Breast epithelium (tissue), 4 donors: ENCODE results near the gene RPL26. TPM values are rescaled to one million over a fixed set of nuclear protein-coding genes. Genes with fewer than 3 reads are reported as not detected.

Source experiments
- DNase-seq, 2 donors: peaks; one replicate each; pipeline ENCODE4 v3.0.0-alpha.2; 2019; ENCODE audit warnings: low spot score in 2 of 2
- H3K27ac ChIP-seq, 2 donors: fragments of 200-600 bp; sonication (generic) in 1 of 2; one replicate each; pipeline ENCODE4 v1.5.1; 2016 to 2019; ENCODE audit warnings: mild to moderate bottlenecking in 1 of 2
- H3K27me3 ChIP-seq, 2 donors: fragments of 200-600 bp; sonication (generic) in 1 of 2; one replicate each; pipeline versions ENCODE4 v1.5.1 to v1.6.0; 2017 to 2019; ENCODE audit warnings: control low read depth in 1 of 2, mild to moderate bottlenecking in 1 of 2
- H3K36me3 ChIP-seq: fragments of 200-600 bp; one replicate; pipeline ENCODE4 v1.5.1; 2019
- H3K4me1 ChIP-seq, 2 donors: fragments of 200-600 bp; sonication (generic); one replicate each; pipeline ENCODE4 v1.5.1; 2016 to 2019; ENCODE audit warnings: control low read depth in 1 of 2
- H3K4me3 ChIP-seq, 3 donors: fragments of 200-600 bp; sonication (generic); 1 replicate in 2 of 3; 2 replicates in 1 of 3; pipeline ENCODE4 v1.5.1; 2016 to 2019; ENCODE audit warnings: mild to moderate bottlenecking in 3 of 3, moderate library complexity in 2 of 3
- H3K9me3 ChIP-seq, 2 donors: fragments of 200-600 bp; sonication (generic) in 1 of 2; one replicate each; pipeline ENCODE4 v1.5.1; 2016 to 2019; ENCODE audit warnings: control low read depth in 1 of 2
- CTCF ChIP-seq, 3 donors: fragments of 450-650 bp; IDR thresholded peaks; one replicate each; pipeline ENCODE4 v1.5.1; 2016 to 2017; ENCODE audit warnings: antibody characterized with exemption in 3 of 3, mild to moderate bottlenecking in 3 of 3, moderate library complexity in 3 of 3
- POLR2A ChIP-seq: fragments of 450-650 bp; IDR thresholded peaks from one replicate; pipeline ENCODE4 v1.6.1; 2016; ENCODE audit warnings: antibody characterized with exemption, mild to moderate bottlenecking, moderate library complexity
- POLR2AphosphoS5 ChIP-seq, 3 donors: sonication (generic); formaldehyde crosslinking; IDR thresholded peaks; one replicate each; pipeline ENCODE4 v1.6.1; 2017; ENCODE audit warnings: antibody characterized with exemption in 3 of 3
- intact Hi-C: fragments of 100-400 bp; cut with DNase I; formaldehyde crosslinking; loops from one replicate; pipeline ENCODE4 v1.15.1; 2023; ENCODE audit warnings: low total_unique reads
- total RNA-seq, 3 donors: library from RNA; depleted of rRNA; stranded (reverse); fragments of >200 nt; gene quantifications; one replicate each; pipeline ENCODE4 v1.1.0, GENCODE V29; 2016

Gene RPL26
- total RNA-seq, 3 donors from 2014 or later: 3,666 to 5,219 (median 4,419) TPM

DNA sequence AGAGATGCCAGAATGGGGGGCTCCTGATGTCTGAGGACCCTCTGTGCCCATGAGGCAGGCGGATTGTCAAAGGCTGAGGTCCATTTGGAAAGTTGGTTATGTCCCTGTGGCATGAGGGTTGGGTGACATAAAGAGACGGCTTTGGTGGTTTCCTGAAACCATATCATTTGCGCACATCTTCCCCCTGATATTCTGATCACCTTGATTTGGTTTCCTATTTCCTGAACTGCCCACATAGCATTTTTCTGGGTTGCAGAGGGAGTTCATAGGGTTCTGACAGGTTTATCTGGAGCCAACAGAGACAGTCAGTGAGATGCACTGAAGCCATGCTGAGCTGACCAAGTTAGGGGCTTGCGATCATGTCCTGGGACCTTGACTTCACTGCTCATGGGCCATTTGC is 30.3 kb upstream of the RPL26 start:
- no peak overlapping the region for H3K4me3 ChIP-seq
- intact Hi-C loops: no loop called here
- no peak for DNase-seq
- no peak overlapping the region for H3K27ac ChIP-seq
- TF ChIP-seq CTCF (IDR thresholded peaks at IDR 0.05): no peak
- TF ChIP-seq POLR2A: no peak
- no peak for TF ChIP-seq POLR2AphosphoS5 (IDR thresholded peaks at IDR 0.05)
- no peaks in the 10 kb centered on the region for H3K27me3 ChIP-seq
- H3K36me3 ChIP-seq: no peaks in the 10 kb centered on the region
- H3K4me1 ChIP-seq: no peaks in the 10 kb centered on the region
- no peaks in the 10 kb centered on the region for H3K9me3 ChIP-seq

DNA sequence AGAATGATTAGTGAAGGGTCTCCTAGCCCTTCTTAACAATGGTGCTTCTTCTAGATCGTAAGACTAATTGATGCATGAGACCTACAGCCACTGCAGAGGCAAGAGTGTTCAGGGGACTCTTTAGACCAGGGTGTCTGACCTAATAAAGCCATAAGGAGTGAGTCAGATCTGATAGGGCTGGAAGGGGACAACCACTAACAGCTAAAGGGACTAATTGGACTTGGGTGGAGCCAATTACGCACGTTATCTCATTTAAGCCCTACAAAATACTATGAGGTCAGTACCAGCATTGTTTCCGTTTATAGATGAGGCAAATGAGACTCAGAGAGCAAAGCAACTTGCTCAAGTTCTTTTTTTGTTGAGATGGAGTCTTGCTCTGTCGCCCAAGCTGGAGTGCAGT is 29.1 kb upstream of the RPL26 start:
- H3K4me3 ChIP-seq: no peak overlapping the region
- no peak for DNase-seq
- intact Hi-C loops: no loop called here
- no peak overlapping the region for H3K27ac ChIP-seq
- no peaks in the 10 kb centered on the region for H3K27me3 ChIP-seq
- TF ChIP-seq POLR2AphosphoS5 (IDR thresholded peaks at IDR 0.05): no peak
- TF ChIP-seq POLR2A: no peak
- TF ChIP-seq CTCF (IDR thresholded peaks at IDR 0.05): no peak
- H3K36me3 ChIP-seq: no peaks in the 10 kb centered on the region
- H3K4me1 ChIP-seq: no peaks in the 10 kb centered on the region
- no peaks in the 10 kb centered on the region for H3K9me3 ChIP-seq

DNA sequence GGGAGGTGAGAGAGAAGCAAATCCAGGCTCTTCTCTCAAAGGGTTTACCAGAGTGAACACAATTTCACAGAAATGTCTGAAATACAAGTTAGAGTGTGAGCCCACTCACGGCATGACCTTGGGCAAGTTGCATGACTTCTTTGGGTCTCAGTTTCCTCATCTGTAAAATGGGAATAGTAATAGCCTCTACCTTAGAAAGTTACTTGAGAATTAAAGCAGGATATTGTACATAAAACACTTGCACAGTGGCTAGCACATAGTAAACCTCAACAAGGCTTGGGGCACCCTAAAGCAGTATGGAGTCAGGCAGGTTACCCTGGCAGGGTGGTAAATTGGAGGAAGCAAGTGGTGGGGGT is 27.9 kb upstream of the RPL26 start:
- H3K4me3 ChIP-seq: no peak overlapping the region
- TF ChIP-seq POLR2AphosphoS5 (IDR thresholded peaks at IDR 0.05) (no peak), POLR2A (no peak), CTCF (IDR thresholded peaks at IDR 0.05) (no peak)
- DNase-seq: no peak
- H3K36me3 ChIP-seq: no peaks in the 10 kb centered on the region
- H3K27ac ChIP-seq: no peak overlapping the region
- H3K27me3 ChIP-seq: no peaks in the 10 kb centered on the region
- H3K9me3 ChIP-seq: no peaks in the 10 kb centered on the region
- intact Hi-C loops: no loop called here
- no peaks in the 10 kb centered on the region for H3K4me1 ChIP-seq

DNA sequence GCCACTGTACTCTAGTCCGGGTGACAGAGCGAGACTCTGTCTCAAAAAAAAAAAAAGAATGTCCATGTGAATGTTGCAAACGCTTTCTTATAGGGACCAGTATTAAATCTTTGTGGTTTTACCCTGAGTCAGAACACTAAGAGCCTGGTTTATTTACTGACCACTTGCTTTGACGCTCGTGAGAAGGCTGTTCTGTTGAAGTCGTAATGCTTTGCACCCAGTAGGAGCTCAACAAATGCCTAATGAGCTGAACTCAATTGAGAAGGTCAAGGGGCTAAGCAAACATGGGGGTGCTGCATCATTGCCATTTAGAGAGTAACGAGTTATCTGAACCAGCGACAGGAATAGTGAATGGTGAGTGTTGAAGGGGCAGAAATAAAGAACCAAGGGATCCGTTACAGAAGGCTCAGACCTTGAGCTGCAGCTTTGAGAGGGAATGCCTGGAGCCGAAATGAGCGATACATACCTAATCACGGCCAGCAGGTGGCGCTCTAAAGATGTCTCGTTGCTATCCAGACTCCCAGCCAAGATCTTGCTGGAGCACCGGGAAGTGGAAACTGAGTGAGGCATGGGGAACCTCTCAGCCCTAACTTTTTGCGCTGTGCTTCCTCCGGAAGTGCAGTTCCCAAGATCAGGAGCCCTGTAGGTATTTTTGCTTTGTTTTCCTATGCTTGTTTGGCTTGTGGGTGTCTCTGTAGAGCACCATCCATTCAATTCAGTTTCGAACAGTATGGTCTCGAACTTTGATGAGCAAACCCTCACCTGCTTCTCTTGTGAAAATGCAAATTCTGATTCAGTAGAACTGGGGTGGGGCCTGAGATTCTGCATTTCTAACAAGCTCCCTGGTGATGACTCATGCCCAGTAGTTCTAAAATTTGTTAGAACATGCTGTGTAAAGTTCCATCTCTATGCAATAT is 27.2 kb upstream of the RPL26 start:
- DNase-seq: peak; percentile 77 to 91
- intact Hi-C loops: loop anchor here (10.0 kb wide), 1 partner anchor 335 kb away; the partner anchor contains the start of gene CCDC42
- Histone ChIP-seq H3K4me3 (no peak overlapping the region), H3K27ac (no peak overlapping the region), H3K9me3 (no peaks in the 10 kb centered on the region), H3K36me3 (no peaks in the 10 kb centered on the region), H3K4me1 (no peaks in the 10 kb centered on the region), H3K27me3 (no peaks in the 10 kb centered on the region)
- TF ChIP-seq POLR2A (no peak), POLR2AphosphoS5 (IDR thresholded peaks at IDR 0.05) (peak; percentile 24 to 43 (median 27)), CTCF (IDR thresholded peaks at IDR 0.05) (peak; percentile 68 to 92 (median 85))

DNA sequence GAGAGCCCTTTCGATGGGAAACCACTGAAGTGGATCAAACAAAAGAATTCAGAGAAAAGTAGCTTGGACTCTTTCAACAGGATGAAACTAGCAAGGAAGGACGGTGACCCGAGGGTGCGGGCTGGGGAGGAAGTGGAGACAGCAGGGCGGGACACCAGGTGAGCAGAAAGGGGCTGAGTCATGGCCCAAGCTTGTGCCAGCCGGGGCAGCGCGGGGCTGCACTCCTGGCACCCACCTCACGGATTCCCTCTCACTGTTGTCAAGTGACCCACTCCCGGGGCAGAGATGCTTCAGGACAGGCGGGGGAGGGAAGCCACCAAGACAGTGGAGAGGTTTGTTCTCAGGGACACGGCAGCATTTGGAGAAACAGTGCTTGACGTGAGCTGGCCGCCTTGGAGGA is 25.4 kb upstream of the RPL26 start:
- H3K27me3 ChIP-seq: no peaks in the 10 kb centered on the region
- intact Hi-C loops: loop anchor here (10.0 kb wide), 1 partner anchor 336 kb away; the partner anchor contains the start of gene CCDC42
- no peaks in the 10 kb centered on the region for H3K4me1 ChIP-seq
- no peaks in the 10 kb centered on the region for H3K9me3 ChIP-seq
- no peak for TF ChIP-seq POLR2A
- DNase-seq: peak in 1 of 2 donors; percentile 83
- peak overlapping the region in 2 of 3 donors; percentile 18 to 30 for H3K4me3 ChIP-seq
- peak overlapping the region; percentile 75 to 82 for H3K27ac ChIP-seq
- H3K36me3 ChIP-seq: no peaks in the 10 kb centered on the region
